ENCODE data around the gene NTHL1. TPM values are rescaled to one million over a fixed set of nuclear protein-coding genes. Genes with fewer than 3 reads are reported as not detected.

Gene NTHL1
- total and polyA plus RNA-seq, 3 experiments from 2014 or later: 16.3 to 29.5 (median 28.7) TPM

DNA sequence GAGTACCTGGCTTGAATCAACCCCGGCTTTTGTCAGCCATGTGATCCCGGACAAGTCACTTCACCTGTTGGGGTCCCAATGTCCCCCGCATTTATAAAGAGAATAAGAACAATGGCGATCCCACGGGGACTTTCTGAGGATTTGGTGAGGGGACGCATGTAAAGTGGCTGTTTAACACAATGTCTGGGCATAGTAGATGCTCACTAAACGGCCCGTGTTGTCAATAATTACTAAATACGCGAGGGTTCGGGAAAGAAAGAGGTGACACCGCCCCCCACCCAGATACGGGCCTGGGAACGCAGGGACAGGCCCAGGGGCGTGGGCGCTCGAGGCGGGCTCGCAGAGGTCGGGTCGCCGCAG is 56.1 kb downstream of the NTHL1 start:
- Mint-ChIP-seq H3K27me3 (peaks cover 6 to 10% of the 10 kb centered on the region in 2 donors), H3K4me1 (peaks cover 16 to 38% (median 22%) of the 10 kb centered on the region in 3 donors), H3K4me3 (peak overlapping the region; percentile 77 to 88 (median 80)), H3K27ac (peak overlapping the region; percentile 72 to 96 (median 90)), H3K9me3 (no peaks in the 10 kb centered on the region), H3K36me3 (peaks cover 0 to 5% (median 0%) of the 10 kb centered on the region in 3 donors)
- peak overlapping the region; percentile 54 for H3K27ac ChIP-seq (ENCODE audit: low read depth, low read length)
- POLR2A ChIA-PET: interaction anchor here (0.6 to 2.9 kb wide), 6 partner anchors 10 to 163 kb away, joined by 3 to 35 read pairs (median 6); partner anchors contain the start of genes NOXO1, RPS2, TBL3 and TRAF7
- H3K4me3 ChIP-seq (ENCODE audit: low read length): peak overlapping the region; percentile 64
- DNase-seq: no peak
- H3K36me3 ChIP-seq (ENCODE audit: insufficient read depth, low read length): no peaks in the 10 kb centered on the region
- H3K27me3 ChIP-seq (ENCODE audit: insufficient read depth, low read length, poor library complexity, severe bottlenecking): peaks cover 14% of the 10 kb centered on the region
- H3K4me1 ChIP-seq (ENCODE audit: insufficient read depth, low read length): peaks cover 16% of the 10 kb centered on the region
- CTCF ChIA-PET: interaction anchor here (1.5 kb wide), 1 partner anchor 20 kb away, joined by 4 read pairs; the partner anchor contains the start of gene TBL3
- no peaks in the 10 kb centered on the region for H3K9me3 ChIP-seq (ENCODE audit: low read length)

DNA sequence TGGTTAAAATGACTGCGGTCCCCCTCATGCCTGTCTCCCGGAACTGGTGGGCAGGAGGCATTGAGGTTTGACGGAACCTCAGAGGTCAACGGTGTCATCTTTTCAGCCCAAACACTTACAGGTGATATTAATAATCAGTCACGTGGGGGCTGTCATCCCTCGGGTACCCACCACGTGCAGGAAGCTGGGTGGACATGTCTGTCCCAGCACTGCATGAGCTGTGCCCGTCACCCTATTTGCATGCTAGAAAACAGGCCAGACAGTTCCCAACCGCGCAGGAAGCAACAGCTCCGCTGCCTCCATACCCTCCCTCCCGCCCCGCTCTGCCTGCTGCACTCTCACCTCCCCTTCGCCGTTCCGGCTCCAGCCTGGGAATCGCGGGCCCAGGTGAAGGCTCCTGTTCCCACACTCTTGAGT is 56.5 kb downstream of the NTHL1 start:
- DNase-seq: peak; percentile 46 to 76 (median 57)
- Histone ChIP-seq H3K9me3 (ENCODE audit: low read length) (no peaks in the 10 kb centered on the region), H3K4me1 (ENCODE audit: insufficient read depth, low read length) (peaks cover 16% of the 10 kb centered on the region), H3K36me3 (ENCODE audit: insufficient read depth, low read length) (no peaks in the 10 kb centered on the region), H3K27ac (ENCODE audit: low read depth, low read length) (peak overlapping the region; percentile 51), H3K4me3 (ENCODE audit: low read length) (peak overlapping the region; percentile 64), H3K27me3 (ENCODE audit: insufficient read depth, low read length, poor library complexity, severe bottlenecking) (peaks cover 14% of the 10 kb centered on the region)
- peaks cover 16 to 38% (median 21%) of the 10 kb centered on the region in 3 donors for H3K4me1 Mint-ChIP-seq
- no peaks in the 10 kb centered on the region for H3K9me3 Mint-ChIP-seq
- ChIA-PET CTCF (interaction anchor here (1.5 kb wide), 1 partner anchor 19 kb away, joined by 4 read pairs; the partner anchor contains the start of gene TBL3), POLR2A (interaction anchor here (0.6 to 2.9 kb wide), 6 partner anchors 10 to 164 kb away, joined by 4 to 35 read pairs (median 6); partner anchors contain the start of genes NOXO1, RPS2, TBL3 and TRAF7)
- H3K27ac Mint-ChIP-seq: peak overlapping the region in 7 of 8 donors; percentile 72 to 96 (median 91)
- H3K27me3 Mint-ChIP-seq: peaks cover 6 to 10% of the 10 kb centered on the region in 2 donors
- H3K4me3 Mint-ChIP-seq: peak overlapping the region; percentile 77 to 88 (median 80)
- H3K36me3 Mint-ChIP-seq: peaks cover 0 to 9% (median 0%) of the 10 kb centered on the region in 3 donors

DNA sequence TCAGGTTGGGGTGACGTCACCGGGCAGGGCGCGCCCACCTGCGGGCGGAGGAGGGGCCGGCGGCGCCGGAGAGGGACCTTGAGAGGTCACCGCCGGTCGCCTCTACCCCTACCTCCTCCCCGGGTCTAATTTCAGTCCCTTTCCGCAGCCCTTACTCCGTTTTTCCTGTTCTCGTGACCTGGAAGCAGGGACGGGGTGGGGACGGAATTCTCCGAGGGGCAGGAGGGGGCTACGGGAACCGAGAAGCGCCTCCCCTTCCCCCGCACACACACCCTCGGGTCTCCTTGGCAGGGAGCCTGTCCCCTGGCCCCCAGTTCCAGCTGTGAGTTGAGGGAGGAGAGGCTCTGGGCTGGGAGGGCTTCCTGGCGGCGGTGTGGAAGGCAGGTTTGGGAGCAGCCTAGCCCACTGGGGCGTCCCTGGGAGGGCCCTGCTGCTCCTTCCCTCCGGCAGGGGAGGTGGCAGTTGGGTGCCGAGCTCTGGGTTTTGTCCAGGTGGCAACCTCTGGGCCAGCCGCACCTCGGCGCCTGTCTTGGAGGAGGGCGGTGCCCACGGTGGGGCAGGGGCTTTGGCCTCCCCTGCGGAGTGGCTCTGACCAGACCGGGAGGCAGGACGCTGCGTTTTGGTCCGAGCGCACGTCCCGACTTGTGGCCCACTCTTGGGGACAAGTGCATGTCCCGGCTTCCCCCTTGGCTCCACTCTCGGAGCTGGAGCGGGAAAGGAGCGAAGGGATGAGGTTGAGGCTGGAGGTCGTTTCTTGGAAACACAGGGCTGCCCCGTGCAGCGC is 57.1 kb downstream of the NTHL1 start:
- Mint-ChIP-seq H3K36me3 (peaks cover 0 to 14% (median 0%) of the 10 kb centered on the region in 3 donors), H3K27me3 (peaks cover 9 to 10% of the 10 kb centered on the region in 2 donors), H3K9me3 (no peaks in the 10 kb centered on the region), H3K4me1 (peaks cover 16 to 39% (median 20%) of the 10 kb centered on the region in 3 donors), H3K4me3 (peak overlapping the region; percentile 77 to 88 (median 80)), H3K27ac (peak overlapping the region; percentile 72 to 95 (median 90))
- DNase-seq: peak in 3 of 5 donors; percentile 29 to 68 (median 55)
- ChIA-PET POLR2A (interaction anchor here (0.6 to 2.9 kb wide), 6 partner anchors 18 to 164 kb away, joined by 3 to 35 read pairs (median 6); partner anchors contain the start of genes RPS2, TBL3 and TRAF7), CTCF (interaction anchor here (1.5 kb wide), 1 partner anchor 19 kb away, joined by 4 read pairs; the partner anchor contains the start of gene TBL3)
- Histone ChIP-seq H3K4me1 (ENCODE audit: insufficient read depth, low read length) (peaks cover 16% of the 10 kb centered on the region), H3K27me3 (ENCODE audit: insufficient read depth, low read length, poor library complexity, severe bottlenecking) (peaks cover 14% of the 10 kb centered on the region), H3K9me3 (ENCODE audit: low read length) (no peaks in the 10 kb centered on the region), H3K36me3 (ENCODE audit: insufficient read depth, low read length) (no peaks in the 10 kb centered on the region), H3K4me3 (ENCODE audit: low read length) (peak overlapping the region; percentile 64), H3K27ac (ENCODE audit: low read depth, low read length) (peak overlapping the region; percentile 51)

DNA sequence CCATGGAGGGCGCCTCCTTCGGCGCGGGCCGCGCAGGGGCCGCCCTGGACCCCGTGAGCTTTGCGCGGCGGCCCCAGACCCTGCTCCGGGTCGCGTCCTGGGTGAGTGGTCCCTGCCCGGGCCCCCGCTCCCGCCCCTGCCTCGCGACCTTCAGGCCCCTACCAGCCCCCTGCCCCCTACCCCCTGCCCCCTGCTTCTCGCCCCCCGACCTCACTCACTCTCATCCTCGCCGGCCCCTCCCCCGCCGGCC is 57.6 kb downstream of the NTHL1 start:
- Histone ChIP-seq H3K36me3 (ENCODE audit: insufficient read depth, low read length) (no peaks in the 10 kb centered on the region), H3K4me3 (ENCODE audit: low read length) (no peak overlapping the region), H3K4me1 (ENCODE audit: insufficient read depth, low read length) (peaks cover 20% of the 10 kb centered on the region), H3K27ac (ENCODE audit: low read depth, low read length) (no peak overlapping the region), H3K9me3 (ENCODE audit: low read length) (no peaks in the 10 kb centered on the region), H3K27me3 (ENCODE audit: insufficient read depth, low read length, poor library complexity, severe bottlenecking) (peaks cover 14% of the 10 kb centered on the region)
- Mint-ChIP-seq H3K27me3 (peaks cover 9 to 10% of the 10 kb centered on the region in 2 donors), H3K36me3 (peaks cover 0 to 15% (median 0%) of the 10 kb centered on the region in 3 donors), H3K9me3 (no peaks in the 10 kb centered on the region), H3K27ac (no peak overlapping the region), H3K4me3 (no peak overlapping the region), H3K4me1 (peaks cover 17 to 44% (median 22%) of the 10 kb centered on the region in 3 donors)
- no peak for DNase-seq
- CTCF ChIA-PET: no interaction called here
- POLR2A ChIA-PET: interaction anchor here (1.0 to 2.7 kb wide), 3 partner anchors 18 to 26 kb away, joined by 3 to 35 read pairs (median 4); partner anchors contain the start of genes RPS2 and TBL3

Other genes with a start within 250 kb of the NTHL1 start
- 10 to 100 TPM; 41.2 to 44.5 TPM for gene HAGH, start 221.0 kb downstream of the NTHL1 start, total RNA-seq
- gene HAGH, start 221.0 kb downstream of the NTHL1 start, polyA plus RNA-seq: 54.3 TPM
- gene FAHD1, start 220.6 kb downstream of the NTHL1 start, total RNA-seq: 10 to 100 TPM; 19.3 to 20.9 TPM
- 26.7 TPM for gene FAHD1, start 220.6 kb downstream of the NTHL1 start, polyA plus RNA-seq
- not detected for gene MEIOB, start 175.7 kb downstream of the NTHL1 start, total RNA-seq
- gene MEIOB, start 175.7 kb downstream of the NTHL1 start, polyA plus RNA-seq: not detected
- gene HS3ST6, start 129.4 kb downstream of the NTHL1 start, total RNA-seq: not detected
- not detected for gene HS3ST6, start 129.4 kb downstream of the NTHL1 start, polyA plus RNA-seq
- gene MSRB1, start 104.6 kb downstream of the NTHL1 start, total RNA-seq: 10 to 100 TPM; 20.4 TPM
- 20.2 TPM for gene MSRB1, start 104.6 kb downstream of the NTHL1 start, polyA plus RNA-seq
- gene RPL3L, start 93.1 kb downstream of the NTHL1 start, total RNA-seq: under 1 TPM; 0.37 to 0.62 TPM
- gene RPL3L, start 93.1 kb downstream of the NTHL1 start, polyA plus RNA-seq: not detected
- 100 to 1,000 TPM; 150 to 152 TPM for gene NDUFB10, start 88.3 kb downstream of the NTHL1 start, total RNA-seq
- 236 TPM for gene NDUFB10, start 88.3 kb downstream of the NTHL1 start, polyA plus RNA-seq
- 1,000 to 10,000 TPM; 5,023 to 5,213 TPM for gene RPS2, start 83.0 kb downstream of the NTHL1 start, total RNA-seq
- 5,049 TPM for gene RPS2, start 83.0 kb downstream of the NTHL1 start, polyA plus RNA-seq
- not detected for gene RNF151, start 81.0 kb downstream of the NTHL1 start, total RNA-seq
- gene RNF151, start 81.0 kb downstream of the NTHL1 start, polyA plus RNA-seq: not detected
- gene TBL3, start 75.8 kb downstream of the NTHL1 start, total RNA-seq: 10 to 100 TPM; 74.6 to 78.0 TPM
- 62.9 TPM for gene TBL3, start 75.8 kb downstream of the NTHL1 start, polyA plus RNA-seq
- gene NOXO1, start 66.4 kb downstream of the NTHL1 start, total RNA-seq: under 1 TPM; 0.47 to 0.48 TPM
- gene NOXO1, start 66.4 kb downstream of the NTHL1 start, polyA plus RNA-seq: not detected
- gene GFER, start 63.6 kb downstream of the NTHL1 start, total RNA-seq: 10 to 100 TPM; 41.7 to 50.1 TPM
- gene GFER, start 63.6 kb downstream of the NTHL1 start, polyA plus RNA-seq: 38.4 TPM
- gene SYNGR3, start 57.9 kb downstream of the NTHL1 start, total RNA-seq: 1 to 10 TPM; 3.4 to 3.6 TPM
- gene SYNGR3, start 57.9 kb downstream of the NTHL1 start, polyA plus RNA-seq: 2.1 TPM
- 10 to 100 TPM; 91.8 to 96.6 TPM for gene ZNF598, start 38.0 kb downstream of the NTHL1 start, total RNA-seq
- 11.3 TPM for gene ZNF598, start 38.0 kb downstream of the NTHL1 start, polyA plus RNA-seq
- gene NPW, start 28.0 kb downstream of the NTHL1 start, total RNA-seq: 10 to 100 TPM in 1 of 2 experiments, 1 to 10 TPM in 1; 9.4 to 12.5 TPM
- not detected for gene NPW, start 28.0 kb downstream of the NTHL1 start, polyA plus RNA-seq
- 1 to 10 TPM; 3.0 to 4.1 TPM for gene NHERF2, start 20.9 kb downstream of the NTHL1 start, total RNA-seq
- gene NHERF2, start 20.9 kb downstream of the NTHL1 start, polyA plus RNA-seq: 0.51 TPM
- gene TSC2, start 151 bp upstream of the NTHL1 start, total RNA-seq: 10 to 100 TPM; 79.3 to 86.3 TPM
- gene TSC2, start 151 bp upstream of the NTHL1 start, polyA plus RNA-seq: 46.4 TPM
- gene PKD1, start 88.1 kb upstream of the NTHL1 start, total RNA-seq: 10 to 100 TPM; 58.9 to 66.2 TPM
- gene PKD1, start 88.1 kb upstream of the NTHL1 start, polyA plus RNA-seq: 9.9 TPM
- gene RAB26, start 100.8 kb upstream of the NTHL1 start, total RNA-seq: under 1 TPM; 0.20 to 0.55 TPM
- 0.75 TPM for gene RAB26, start 100.8 kb upstream of the NTHL1 start, polyA plus RNA-seq
- gene TRAF7, start 107.9 kb upstream of the NTHL1 start, total RNA-seq: 100 to 1,000 TPM; 102 to 106 TPM
- gene TRAF7, start 107.9 kb upstream of the NTHL1 start, polyA plus RNA-seq: 7.3 TPM
- under 1 TPM; 0.13 to 0.24 TPM for gene CASKIN1, start 148.8 kb upstream of the NTHL1 start, total RNA-seq
- not detected for gene CASKIN1, start 148.8 kb upstream of the NTHL1 start, polyA plus RNA-seq
- gene MLST8, start 157.6 kb upstream of the NTHL1 start, total RNA-seq: 10 to 100 TPM; 75.4 to 76.8 TPM
- gene MLST8, start 157.6 kb upstream of the NTHL1 start, polyA plus RNA-seq: 30.8 TPM
- gene BRICD5, start 163.0 kb upstream of the NTHL1 start, total RNA-seq: 10 to 100 TPM in 1 of 2 experiments, 1 to 10 TPM in 1; 8.4 to 10.9 TPM
- 0.14 TPM for gene BRICD5, start 163.0 kb upstream of the NTHL1 start, polyA plus RNA-seq
- 10 to 100 TPM; 27.3 to 30.9 TPM for gene PGP, start 167.0 kb upstream of the NTHL1 start, total RNA-seq
- 14.7 TPM for gene PGP, start 167.0 kb upstream of the NTHL1 start, polyA plus RNA-seq
- gene E4F1, start 175.8 kb upstream of the NTHL1 start, total RNA-seq: 10 to 100 TPM; 28.9 to 29.8 TPM
- 16.5 TPM for gene E4F1, start 175.8 kb upstream of the NTHL1 start, polyA plus RNA-seq
- gene DNASE1L2, start 188.6 kb upstream of the NTHL1 start, total RNA-seq: 1 to 10 TPM; 1.4 to 1.5 TPM
- not detected for gene DNASE1L2, start 188.6 kb upstream of the NTHL1 start, polyA plus RNA-seq
- gene ECI1, start 203.8 kb upstream of the NTHL1 start, total RNA-seq: 10 to 100 TPM; 30.3 to 33.1 TPM
- gene ECI1, start 203.8 kb upstream of the NTHL1 start, polyA plus RNA-seq: 45.9 TPM
- 100 to 1,000 TPM; 367 to 382 TPM for gene RNPS1, start 220.3 kb upstream of the NTHL1 start, total RNA-seq
- 312 TPM for gene RNPS1, start 220.3 kb upstream of the NTHL1 start, polyA plus RNA-seq